SK-N-SH treated with all-trans-retinoic acid at 6 μM for 48 hours (cell line): ENCODE data around the gene ZBTB16.

Source experiments
- ATAC-seq: fragments of 200-7000 bp; cut with Tn5 transposase; 3 replicates; pipeline ENCODE4 v1.9.1; 2020; ENCODE audit warnings: mild to moderate bottlenecking, moderate library complexity
- BACH2 ChIP-seq: fragments of 250-450 bp; sonication (Bioruptor Pico); IDR thresholded peaks from 2 replicates; pipeline ENCODE4 v1.9.0; 2021; ENCODE audit warnings: mild to moderate bottlenecking, borderline replicate concordance
- CSDC2 ChIP-seq: fragments of 250-450 bp; sonication (Bioruptor Pico); IDR thresholded peaks from 2 replicates; pipeline ENCODE4 v1.5.0; 2020; ENCODE audit warnings: mild to moderate bottlenecking, moderate library complexity
- GLIS3 ChIP-seq: fragments of 250-450 bp; sonication (Bioruptor Pico); IDR thresholded peaks from 2 replicates; pipeline ENCODE4 v1.5.0; 2020; ENCODE audit warnings: mild to moderate bottlenecking, moderate library complexity
- OSR1 ChIP-seq: fragments of 250-450 bp; sonication (Bioruptor Pico); IDR thresholded peaks from 2 replicates; pipeline ENCODE4 v1.8.0; 2022; ENCODE audit warnings: moderate library complexity, mild to moderate bottlenecking, inconsistent platforms
- PPARA ChIP-seq: fragments of 250-450 bp; sonication (Bioruptor Pico); IDR thresholded peaks from 2 replicates; pipeline ENCODE4 v1.5.0; 2020; ENCODE audit warnings: mild to moderate bottlenecking, borderline replicate concordance
- ZFP30 ChIP-seq: fragments of 450-650 bp; formaldehyde crosslinking; IDR thresholded peaks from 2 replicates; pipeline ENCODE4 v1.5.0; 2022; ENCODE audit warnings: mild to moderate bottlenecking, moderate library complexity
- ZNF565 ChIP-seq: fragments of 450-650 bp; formaldehyde crosslinking; conservative IDR thresholded peaks from 2 replicates; pipeline ENCODE4 v1.5.0; 2020; ENCODE audit warnings: low read depth, mild to moderate bottlenecking, moderate library complexity
- ZNF70 ChIP-seq: fragments of 450-650 bp; formaldehyde crosslinking; IDR thresholded peaks from 2 replicates; pipeline ENCODE4 v1.5.0; 2020; ENCODE audit warnings: mild to moderate bottlenecking, moderate library complexity
- ZNF8 ChIP-seq: fragments of 450-650 bp; formaldehyde crosslinking; IDR thresholded peaks from 2 replicates; pipeline ENCODE4 v1.5.0; 2020; ENCODE audit warnings: mild to moderate bottlenecking, moderate library complexity
- TF ChIP-seq, protein P1 (sequence below): fragments of 250-450 bp; sonication (Bioruptor Pico); IDR thresholded peaks from 2 replicates; pipeline ENCODE4 v1.8.0; 2021; ENCODE audit warnings: low read depth, mild to moderate bottlenecking, moderate library complexity, borderline replicate concordance
- TF ChIP-seq, protein P2 (sequence below): fragments of 250-450 bp; sonication (Bioruptor Pico); IDR thresholded peaks from 2 replicates; pipeline ENCODE4 v1.5.0; 2020; ENCODE audit warnings: mild to moderate bottlenecking, moderate library complexity
- TF ChIP-seq, protein P3 (sequence below): fragments of 250-450 bp; sonication (Bioruptor Pico); IDR thresholded peaks from 2 replicates; pipeline ENCODE4 v1.5.1; 2021; ENCODE audit warnings: mild to moderate bottlenecking, moderate library complexity

ZBTB16 gene

DNA sequence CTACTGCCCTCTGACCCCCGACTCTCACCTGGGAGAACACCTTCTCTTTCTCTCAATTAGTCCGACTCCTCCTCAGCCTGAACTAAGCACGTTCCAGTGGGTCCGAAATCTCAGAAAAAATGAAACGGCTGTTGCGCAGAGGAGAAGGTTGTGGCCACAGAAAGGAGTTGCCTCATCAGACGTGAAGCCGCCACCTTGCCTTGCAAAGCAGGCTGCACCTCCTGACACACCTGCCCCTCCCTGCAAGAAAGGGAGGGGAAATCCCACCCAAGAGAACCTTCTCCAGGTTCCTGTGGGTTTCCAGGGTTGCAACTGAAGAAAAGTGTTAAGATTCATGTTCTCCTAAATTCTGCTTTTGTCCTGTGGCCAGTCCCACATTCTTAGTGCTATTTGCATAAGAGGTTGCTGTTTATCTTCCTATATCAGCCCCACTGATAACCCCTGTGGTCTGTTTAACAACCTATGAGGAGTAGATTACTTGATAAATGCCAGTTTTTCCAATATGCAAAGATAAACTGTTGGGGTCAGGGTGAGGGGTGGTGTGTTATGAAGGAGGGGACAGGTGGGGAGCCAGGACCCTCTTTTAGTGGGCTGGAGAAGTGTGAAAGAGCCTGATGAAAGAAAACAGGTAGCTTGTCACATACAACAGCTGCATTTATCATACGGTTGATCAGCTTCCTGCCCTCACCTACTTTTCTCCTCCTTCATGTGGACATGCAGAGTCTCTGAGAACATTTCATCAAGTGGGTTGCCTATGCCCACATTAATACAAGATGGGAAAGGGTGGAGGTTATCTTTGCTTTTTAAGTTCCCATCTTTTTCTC is 18.2 kb downstream of the ZBTB16 start:
- TF ChIP-seq, protein P1, sequence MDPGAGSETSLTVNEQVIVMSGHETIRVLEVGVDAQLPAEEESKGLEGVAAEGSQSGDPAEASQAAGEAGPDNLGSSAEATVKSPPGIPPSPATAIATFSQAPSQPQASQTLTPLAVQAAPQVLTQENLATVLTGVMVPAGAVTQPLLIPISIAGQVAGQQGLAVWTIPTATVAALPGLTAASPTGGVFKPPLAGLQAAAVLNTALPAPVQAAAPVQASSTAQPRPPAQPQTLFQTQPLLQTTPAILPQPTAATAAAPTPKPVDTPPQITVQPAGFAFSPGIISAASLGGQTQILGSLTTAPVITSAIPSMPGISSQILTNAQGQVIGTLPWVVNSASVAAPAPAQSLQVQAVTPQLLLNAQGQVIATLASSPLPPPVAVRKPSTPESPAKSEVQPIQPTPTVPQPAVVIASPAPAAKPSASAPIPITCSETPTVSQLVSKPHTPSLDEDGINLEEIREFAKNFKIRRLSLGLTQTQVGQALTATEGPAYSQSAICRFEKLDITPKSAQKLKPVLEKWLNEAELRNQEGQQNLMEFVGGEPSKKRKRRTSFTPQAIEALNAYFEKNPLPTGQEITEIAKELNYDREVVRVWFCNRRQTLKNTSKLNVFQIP (CRISPR knock-in tag), result no peak
- TF ChIP-seq, protein P2, sequence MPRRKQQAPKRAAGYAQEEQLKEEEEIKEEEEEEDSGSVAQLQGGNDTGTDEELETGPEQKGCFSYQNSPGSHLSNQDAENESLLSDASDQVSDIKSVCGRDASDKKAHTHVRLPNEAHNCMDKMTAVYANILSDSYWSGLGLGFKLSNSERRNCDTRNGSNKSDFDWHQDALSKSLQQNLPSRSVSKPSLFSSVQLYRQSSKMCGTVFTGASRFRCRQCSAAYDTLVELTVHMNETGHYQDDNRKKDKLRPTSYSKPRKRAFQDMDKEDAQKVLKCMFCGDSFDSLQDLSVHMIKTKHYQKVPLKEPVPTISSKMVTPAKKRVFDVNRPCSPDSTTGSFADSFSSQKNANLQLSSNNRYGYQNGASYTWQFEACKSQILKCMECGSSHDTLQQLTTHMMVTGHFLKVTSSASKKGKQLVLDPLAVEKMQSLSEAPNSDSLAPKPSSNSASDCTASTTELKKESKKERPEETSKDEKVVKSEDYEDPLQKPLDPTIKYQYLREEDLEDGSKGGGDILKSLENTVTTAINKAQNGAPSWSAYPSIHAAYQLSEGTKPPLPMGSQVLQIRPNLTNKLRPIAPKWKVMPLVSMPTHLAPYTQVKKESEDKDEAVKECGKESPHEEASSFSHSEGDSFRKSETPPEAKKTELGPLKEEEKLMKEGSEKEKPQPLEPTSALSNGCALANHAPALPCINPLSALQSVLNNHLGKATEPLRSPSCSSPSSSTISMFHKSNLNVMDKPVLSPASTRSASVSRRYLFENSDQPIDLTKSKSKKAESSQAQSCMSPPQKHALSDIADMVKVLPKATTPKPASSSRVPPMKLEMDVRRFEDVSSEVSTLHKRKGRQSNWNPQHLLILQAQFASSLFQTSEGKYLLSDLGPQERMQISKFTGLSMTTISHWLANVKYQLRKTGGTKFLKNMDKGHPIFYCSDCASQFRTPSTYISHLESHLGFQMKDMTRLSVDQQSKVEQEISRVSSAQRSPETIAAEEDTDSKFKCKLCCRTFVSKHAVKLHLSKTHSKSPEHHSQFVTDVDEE (CRISPR knock-in tag), result no peak
- no peak for TF ChIP-seq BACH2 (CRISPR knock-in tag)
- TF ChIP-seq, protein P3, sequence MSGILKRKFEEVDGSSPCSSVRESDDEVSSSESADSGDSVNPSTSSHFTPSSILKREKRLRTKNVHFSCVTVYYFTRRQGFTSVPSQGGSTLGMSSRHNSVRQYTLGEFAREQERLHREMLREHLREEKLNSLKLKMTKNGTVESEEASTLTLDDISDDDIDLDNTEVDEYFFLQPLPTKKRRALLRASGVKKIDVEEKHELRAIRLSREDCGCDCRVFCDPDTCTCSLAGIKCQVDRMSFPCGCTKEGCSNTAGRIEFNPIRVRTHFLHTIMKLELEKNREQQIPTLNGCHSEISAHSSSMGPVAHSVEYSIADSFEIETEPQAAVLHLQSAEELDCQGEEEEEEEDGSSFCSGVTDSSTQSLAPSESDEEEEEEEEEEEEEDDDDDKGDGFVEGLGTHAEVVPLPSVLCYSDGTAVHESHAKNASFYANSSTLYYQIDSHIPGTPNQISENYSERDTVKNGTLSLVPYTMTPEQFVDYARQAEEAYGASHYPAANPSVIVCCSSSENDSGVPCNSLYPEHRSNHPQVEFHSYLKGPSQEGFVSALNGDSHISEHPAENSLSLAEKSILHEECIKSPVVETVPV, result no peak

DNA sequence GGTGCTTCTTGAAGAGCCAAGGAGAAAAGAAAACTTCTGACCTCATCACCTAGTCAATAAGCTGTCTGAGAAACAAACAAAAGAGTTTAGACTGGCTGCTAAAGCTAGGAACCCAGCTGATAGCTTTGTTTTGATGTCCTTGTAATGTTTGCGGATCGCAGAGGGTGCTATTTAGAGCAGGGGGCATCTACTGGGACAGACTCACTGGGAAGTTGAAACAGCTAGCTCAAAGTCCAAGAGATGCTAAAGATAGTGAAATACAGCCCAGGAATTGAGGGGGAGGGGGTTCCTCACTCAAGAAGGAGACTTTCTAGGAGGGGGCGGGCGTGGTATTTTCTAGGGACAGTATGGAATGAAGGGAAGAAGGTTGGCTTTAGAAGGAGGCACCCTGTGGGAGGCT is 18.9 kb downstream of the ZBTB16 start:
- TF ChIP-seq ZNF565 (CRISPR knock-in tag), result no peak
- TF ChIP-seq, protein P2 (CRISPR knock-in tag), result no peak
- no peak for ATAC-seq

More for the DNA sequence above, 18.2 kb downstream of the ZBTB16 start:
- ATAC-seq, result no peak

DNA sequence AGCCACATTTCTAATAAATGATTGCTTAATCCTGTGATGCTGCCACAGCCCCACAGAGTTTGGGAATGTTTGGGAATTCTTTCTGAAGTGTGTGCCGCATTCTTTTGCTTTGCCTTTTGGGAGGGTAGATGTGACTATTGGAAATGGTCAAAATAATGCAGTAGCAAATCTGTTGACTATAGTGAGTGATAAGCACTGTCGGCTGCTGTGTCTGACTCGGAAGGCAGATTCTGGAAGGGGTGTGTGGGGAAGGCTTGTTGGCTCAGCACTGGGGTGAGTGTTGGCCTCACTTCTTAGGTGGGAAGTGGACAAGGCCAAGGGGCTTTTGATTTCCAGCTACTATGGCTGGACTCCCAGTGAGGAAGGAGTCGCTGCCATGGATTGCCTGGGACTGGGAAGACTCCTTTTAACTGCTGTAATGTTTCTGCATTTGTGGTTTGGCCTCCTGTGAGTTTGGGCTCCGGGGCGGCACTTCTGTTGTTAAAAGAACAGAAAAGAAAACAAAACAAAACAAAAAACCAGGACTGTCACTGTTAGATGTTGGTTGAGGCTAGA is 20.1 kb downstream of the ZBTB16 start:
- no peak for ATAC-seq
- TF ChIP-seq GLIS3 (CRISPR knock-in tag) (no peak), ZFP30 (CRISPR knock-in tag) (no peak), OSR1 (no peak)
- TF ChIP-seq, all 23 proteins: peak for 0

DNA sequence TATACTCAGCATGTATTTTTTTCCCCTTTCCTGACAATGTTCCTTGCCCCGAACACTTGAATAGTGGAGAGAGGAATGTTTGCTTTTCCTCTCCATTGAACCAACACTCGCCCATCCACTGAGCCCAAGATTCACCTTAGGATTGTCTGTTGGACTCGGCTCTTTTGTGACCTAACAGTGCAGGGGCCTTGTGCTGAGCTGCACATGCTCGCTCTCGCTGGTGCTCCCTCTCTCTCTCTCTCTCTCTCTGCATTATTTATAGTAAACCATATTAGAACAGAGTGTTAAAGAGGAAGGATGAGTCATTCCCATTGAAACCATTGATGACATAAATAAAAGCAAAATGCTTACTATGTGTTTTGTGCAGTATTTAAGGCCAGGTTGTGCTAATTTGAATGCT is 20.7 kb downstream of the ZBTB16 start:
- TF ChIP-seq ZNF8 (no peak), CSDC2 (no peak), ZFP30 (CRISPR knock-in tag) (no peak), OSR1 (no peak), ZNF70 (CRISPR knock-in tag) (no peak), PPARA (CRISPR knock-in tag) (no peak)
- TF ChIP-seq, protein P2 (CRISPR knock-in tag), result no peak
- TF ChIP-seq, all 23 proteins: peak for 0
- ATAC-seq, result no peak
